Endothelial cell (in vitro differentiated cells): Measurements from ENCODE around the gene FUCA1. TPM values are rescaled to one million over a fixed set of nuclear protein-coding genes. Genes with fewer than 3 reads are reported as not detected.

Experiments
- DNase-seq: peaks from one replicate; pipeline ENCODE4 v3.0.0; 2021; ENCODE audit warnings: low spot score
- H3K27ac Mint-ChIP-seq: one replicate; pipeline ENCODE4 v1.8.0; 2021; ENCODE audit warnings: mixed read lengths, inconsistent platforms; ENCODE audit not compliant: unreplicated experiment
- H3K27me3 Mint-ChIP-seq: one replicate; pipeline ENCODE4 v1.8.0; 2021; ENCODE audit warnings: mild to moderate bottlenecking, moderate library complexity, mixed read lengths, inconsistent platforms; ENCODE audit not compliant: unreplicated experiment
- H3K36me3 Mint-ChIP-seq: one replicate; pipeline ENCODE4 v1.8.0; 2021; ENCODE audit warnings: mild to moderate bottlenecking, low read depth, mixed read lengths, inconsistent platforms; ENCODE audit not compliant: unreplicated experiment
- H3K4me1 Mint-ChIP-seq: one replicate; pipeline ENCODE4 v1.8.0; 2021; ENCODE audit warnings: mild to moderate bottlenecking, mixed read lengths, inconsistent platforms; ENCODE audit not compliant: unreplicated experiment
- H3K4me3 Mint-ChIP-seq: one replicate; pipeline ENCODE4 v1.8.0; 2021; ENCODE audit warnings: mild to moderate bottlenecking, mixed read lengths, inconsistent platforms; ENCODE audit not compliant: unreplicated experiment
- H3K9me3 Mint-ChIP-seq: one replicate; pipeline ENCODE4 v1.8.0; 2021; ENCODE audit warnings: mixed read lengths, inconsistent platforms; ENCODE audit not compliant: unreplicated experiment
- CTCF ChIP-seq: fragments of 200-600 bp; sonication (generic); IDR thresholded peaks from one replicate; pipeline ENCODE4 v1.5.0; 2021; ENCODE audit warnings: antibody characterized with exemption; ENCODE audit not compliant: unreplicated experiment
- total RNA-seq: library from RNA; stranded (reverse); fragmentation: NEBNext Ultra II Directional; extraction: Animal tissue kit (Norgen Biotek cat#: 25700); gene quantifications from one replicate; pipeline ENCODE4 v1.2.1, GENCODE V29; 2021; ENCODE audit not compliant: unreplicated experiment

FUCA1 gene
- total RNA-seq, 1 donor from 2014 or later: 6.1 TPM

GRCh38 chr1:23913212-23913880 is 45.3 kb upstream of the FUCA1 start, which contains the start of gene CNR2:
Gene CNR2 (minus strand): TSS chr1:23913362. CDS start chr1:23875617, 37,745 bp downstream.
- H3K27ac Mint-ChIP-seq: no peak within 1 kb of the TSS
- peaks cover 16% of the 10 kb centered on the region for H3K4me1 Mint-ChIP-seq
- no peaks in the 10 kb centered on the region for H3K9me3 Mint-ChIP-seq
- no peak for TF ChIP-seq CTCF
- H3K36me3 Mint-ChIP-seq: no peaks in the 10 kb centered on the region
- no peaks in the 10 kb centered on the region for H3K27me3 Mint-ChIP-seq
- no peak for DNase-seq
- H3K4me3 Mint-ChIP-seq: no peak within 1 kb of the TSS

- TF ChIP-seq CTCF: no peak
- Mint-ChIP-seq H3K27me3 (no peaks in the 10 kb centered on the region), H3K27ac (no peak overlapping the region), H3K4me1 (peaks cover 16% of the 10 kb centered on the region), H3K9me3 (no peaks in the 10 kb centered on the region), H3K4me3 (no peak overlapping the region), H3K36me3 (no peaks in the 10 kb centered on the region)
- no peak for DNase-seq
Measured at GRCh38 chr1:23911921-23912320, 43.8 kb upstream of the FUCA1 start.

- Mint-ChIP-seq H3K4me3 (no peak overlapping the region), H3K27me3 (no peaks in the 10 kb centered on the region), H3K4me1 (peaks cover 11% of the 10 kb centered on the region), H3K27ac (no peak overlapping the region), H3K9me3 (no peaks in the 10 kb centered on the region), H3K36me3 (no peaks in the 10 kb centered on the region)
- DNase-seq: no peak
- no peak for TF ChIP-seq CTCF
Measured at GRCh38 chr1:23910553-23911246, 42.6 kb upstream of the FUCA1 start.

- no peak for DNase-seq
- H3K4me3 Mint-ChIP-seq: no peak overlapping the region
- H3K27me3 Mint-ChIP-seq: no peaks in the 10 kb centered on the region
- no peaks in the 10 kb centered on the region for H3K9me3 Mint-ChIP-seq
- H3K27ac Mint-ChIP-seq: no peak overlapping the region
- H3K36me3 Mint-ChIP-seq: no peaks in the 10 kb centered on the region
- no peak for TF ChIP-seq CTCF
- H3K4me1 Mint-ChIP-seq: peaks cover 11% of the 10 kb centered on the region
Measured at GRCh38 chr1:23910144-23910543, 42.1 kb upstream of the FUCA1 start.

GRCh38 chr1:23909412-23909811 is 41.3 kb upstream of the FUCA1 start:
- no peak overlapping the region for H3K4me3 Mint-ChIP-seq
- no peaks in the 10 kb centered on the region for H3K27me3 Mint-ChIP-seq
- H3K27ac Mint-ChIP-seq: no peak overlapping the region
- peaks cover 11% of the 10 kb centered on the region for H3K4me1 Mint-ChIP-seq
- no peaks in the 10 kb centered on the region for H3K9me3 Mint-ChIP-seq
- no peak for TF ChIP-seq CTCF
- H3K36me3 Mint-ChIP-seq: no peaks in the 10 kb centered on the region
- DNase-seq: no peak
